ENCODE measurements around the gene TGFBR1. TPM values are rescaled to one million over a fixed set of nuclear protein-coding genes. Genes with fewer than 3 reads are reported as not detected.

The TGFBR1 gene
- total RNA-seq, 1 experiment from 2014 or later = 31.8 TPM

- no TSS peak for BruUV-seq (replicated peaks)
- Mint-ChIP-seq H3K36me3 (ENCODE audit: insufficient read depth, unreplicated experiment) (no peaks in the 10 kb centered on the region), H3K27ac (ENCODE audit: unreplicated experiment) (no peak overlapping the region), H3K27me3 (ENCODE audit: insufficient read depth, unreplicated experiment) (peaks cover 4% of the 10 kb centered on the region), H3K4me3 (ENCODE audit: unreplicated experiment) (no peak overlapping the region), H3K4me1 (ENCODE audit: low read depth, unreplicated experiment) (peaks cover 25% of the 10 kb centered on the region), H3K9me3 (ENCODE audit: unreplicated experiment) (no peaks in the 10 kb centered on the region)
- no peak overlapping the region for H3K4me3 ChIP-seq (ENCODE audit: low read depth, low read length)
- DNase-seq = no peak
- no peak for TF ChIP-seq CTCF (IDR thresholded peaks at IDR 0.05; ENCODE audit: insufficient read depth in 1 of 2, low read depth in 1 of 2, low read length in 1 of 2, severe bottlenecking in 1 of 2, unreplicated experiment in 1 of 2)
- intact Hi-C loops (cut with micrococcal nuclease; ENCODE audit: unreplicated experiment) = loop anchor here (5.0 kb wide), 1 partner anchor 55 kb away; the partner anchor contains the start of genes ALG2 and SEC61B
- ChIA-PET CTCF (no interaction called here), POLR2A (no interaction called here)
- H3K4me1 ChIP-seq = peaks cover 15% of the 10 kb centered on the region
- no peaks in the 10 kb centered on the region; the same call in 1 of the 2 replicates for H3K27me3 ChIP-seq (replicated peaks; ENCODE audit: control insufficient read depth, insufficient read depth, low read length)
- no peaks in the 10 kb centered on the region for H3K36me3 ChIP-seq (ENCODE audit: control insufficient read depth, insufficient read depth, low read length)
- no peaks in the 10 kb centered on the region for H3K9me3 ChIP-seq
These were observed 62.8 kb downstream of the TGFBR1 start for GRCh38 chr9:99167694-99168093.

GRCh38 chr9:99169086-99169485 is 64.2 kb downstream of the TGFBR1 start:
- H3K9me3 ChIP-seq = no peaks in the 10 kb centered on the region
- H3K27me3 Mint-ChIP-seq (ENCODE audit: insufficient read depth, unreplicated experiment) = peaks cover 4% of the 10 kb centered on the region
- H3K4me3 ChIP-seq (ENCODE audit: low read depth, low read length) = no peak overlapping the region
- ChIA-PET POLR2A (no interaction called here), CTCF (no interaction called here)
- H3K4me1 ChIP-seq = peaks cover 21% of the 10 kb centered on the region
- H3K9me3 Mint-ChIP-seq (ENCODE audit: unreplicated experiment) = no peaks in the 10 kb centered on the region
- H3K27ac Mint-ChIP-seq (ENCODE audit: unreplicated experiment) = no peak overlapping the region
- no peak overlapping the region for H3K4me3 Mint-ChIP-seq (ENCODE audit: unreplicated experiment)
- no peaks in the 10 kb centered on the region for H3K36me3 ChIP-seq (ENCODE audit: control insufficient read depth, insufficient read depth, low read length)
- intact Hi-C loops (cut with micrococcal nuclease; ENCODE audit: unreplicated experiment) = loop anchor here (5.0 kb wide), 1 partner anchor 53 kb away; the partner anchor contains the start of genes ALG2 and SEC61B
- DNase-seq = no peak
- no peaks in the 10 kb centered on the region; the same call in 1 of the 2 replicates for H3K27me3 ChIP-seq (replicated peaks; ENCODE audit: control insufficient read depth, insufficient read depth, low read length)
- TF ChIP-seq CTCF (IDR thresholded peaks at IDR 0.05; ENCODE audit: insufficient read depth in 1 of 2, low read depth in 1 of 2, low read length in 1 of 2, severe bottlenecking in 1 of 2, unreplicated experiment in 1 of 2) = no peak
- H3K4me1 Mint-ChIP-seq (ENCODE audit: low read depth, unreplicated experiment) = peaks cover 31% of the 10 kb centered on the region
- H3K36me3 Mint-ChIP-seq (ENCODE audit: insufficient read depth, unreplicated experiment) = no peaks in the 10 kb centered on the region
- BruUV-seq (replicated peaks) = no TSS peak

GRCh38 chr9:99169982-99170761 is 65.3 kb downstream of the TGFBR1 start:
- H3K27me3 Mint-ChIP-seq (ENCODE audit: insufficient read depth, unreplicated experiment) = peaks cover 2% of the 10 kb centered on the region
- Histone ChIP-seq H3K4me3 (ENCODE audit: low read depth, low read length) (no peak overlapping the region), H3K9me3 (no peaks in the 10 kb centered on the region), H3K4me1 (peaks cover 21% of the 10 kb centered on the region), H3K27me3 (replicated peaks; ENCODE audit: control insufficient read depth, insufficient read depth, low read length) (no peaks in the 10 kb centered on the region; the same call in 1 of the 2 replicates), H3K36me3 (ENCODE audit: control insufficient read depth, insufficient read depth, low read length) (no peaks in the 10 kb centered on the region)
- ChIA-PET POLR2A (no interaction called here), CTCF (no interaction called here)
- TF ChIP-seq CTCF (IDR thresholded peaks at IDR 0.05; ENCODE audit: insufficient read depth in 1 of 2, low read depth in 1 of 2, low read length in 1 of 2, severe bottlenecking in 1 of 2, unreplicated experiment in 1 of 2) = no peak
- BruUV-seq (replicated peaks) = no TSS peak
- H3K4me1 Mint-ChIP-seq (ENCODE audit: low read depth, unreplicated experiment) = peaks cover 31% of the 10 kb centered on the region
- intact Hi-C loops (cut with micrococcal nuclease; ENCODE audit: unreplicated experiment) = loop anchor here (5.0 kb wide), 1 partner anchor 52 kb away; the partner anchor contains the start of genes ALG2 and SEC61B
- no peak overlapping the region for H3K27ac Mint-ChIP-seq (ENCODE audit: unreplicated experiment)
- no peaks in the 10 kb centered on the region for H3K9me3 Mint-ChIP-seq (ENCODE audit: unreplicated experiment)
- no peak for DNase-seq
- H3K36me3 Mint-ChIP-seq (ENCODE audit: insufficient read depth, unreplicated experiment) = no peaks in the 10 kb centered on the region
- no peak overlapping the region for H3K4me3 Mint-ChIP-seq (ENCODE audit: unreplicated experiment)
